K562 (cell line): Measurements from ENCODE around the gene PSRC1. TPM values are rescaled to one million over a fixed set of nuclear protein-coding genes. Genes with fewer than 3 reads are reported as not detected.

Source experiments
- ARID1B ChIP-seq: fragments of 450-650 bp; IDR thresholded peaks from 2 replicates; pipeline ENCODE4 v1.6.1; 2016; ENCODE audit warnings: antibody characterized with exemption, mild to moderate bottlenecking, inconsistent platforms
- ARID2 ChIP-seq: fragments of 450-650 bp; IDR thresholded peaks from 2 replicates; pipeline ENCODE4 v1.6.1; 2017; ENCODE audit warnings: antibody characterized with exemption, mild to moderate bottlenecking
- C11orf30 ChIP-seq: fragments of 450-650 bp; IDR thresholded peaks from 2 replicates; pipeline ENCODE4 v1.6.1; 2016; ENCODE audit warnings: low read depth, mild to moderate bottlenecking
- CBX8 ChIP-seq: fragments of 200-600 bp; sonication (generic); IDR thresholded peaks from 2 replicates; pipeline ENCODE4 v1.6.1; 2012; ENCODE audit warnings: borderline replicate concordance, mixed run types, low read depth, mild to moderate bottlenecking, moderate library complexity, mixed read lengths, low read length, control low read depth, inconsistent platforms; ENCODE audit not compliant: poor library complexity, severe bottlenecking; ENCODE audit errors: extremely low read depth
- CREB1 ChIP-seq, 2 experiments: sonication (generic) in 1 of 2; formaldehyde crosslinking in 1 of 2; IDR thresholded peaks; 2 replicates each; pipeline versions ENCODE4 v1.6.1 to v1.8.0; 2012 to 2022; ENCODE audit warnings: inconsistent platforms in 1 of 2, mild to moderate bottlenecking in 1 of 2, missing genetic modification reagents in 1 of 2, moderate library complexity in 1 of 2
- EGR1 ChIP-seq: fragments of 450-650 bp; conservative IDR thresholded peaks from 2 replicates; pipeline ENCODE4 v1.6.1; 2017; ENCODE audit warnings: mild to moderate bottlenecking
- ELF4 ChIP-seq: fragments of 450-650 bp; formaldehyde crosslinking; IDR thresholded peaks from 2 replicates; pipeline ENCODE4 v1.4.0; 2022; ENCODE audit warnings: missing genetic modification characterization
- FOXK2 ChIP-seq, 2 experiments: fragments of 450-650 bp; IDR thresholded peaks in 1 of 2; conservative IDR thresholded peaks in 1 of 2; 2 replicates each; pipeline ENCODE4 v1.6.1; 2016; ENCODE audit warnings: low read depth in 2 of 2, mild to moderate bottlenecking in 1 of 2
- GABPB2 ChIP-seq: fragments of 250-450 bp; sonication (Bioruptor Pico); conservative IDR thresholded peaks from 2 replicates; pipeline ENCODE4 v1.5.1; 2021; ENCODE audit warnings: mild to moderate bottlenecking
- HDAC3 ChIP-seq: fragments of 450-650 bp; IDR thresholded peaks from 2 replicates; pipeline ENCODE4 v1.6.1; 2018; ENCODE audit warnings: borderline replicate concordance, mild to moderate bottlenecking, moderate library complexity; ENCODE audit not compliant: partially characterized antibody
- MAFG ChIP-seq: fragments of 450-650 bp; conservative IDR thresholded peaks from 2 replicates; pipeline ENCODE4 v1.6.1; 2016; ENCODE audit warnings: missing genetic modification characterization, missing compliant biosample characterization
- MIER1 ChIP-seq: fragments of 450-650 bp; IDR thresholded peaks from 2 replicates; pipeline ENCODE4 v1.6.1; 2016; ENCODE audit warnings: antibody characterized with exemption, mild to moderate bottlenecking, low read depth
- NCOA2 ChIP-seq, 2 experiments: fragments of 450-650 bp; IDR thresholded peaks; 2 replicates each; pipeline ENCODE4 v1.6.1; 2018; ENCODE audit warnings: mild to moderate bottlenecking in 2 of 2, moderate library complexity in 1 of 2; ENCODE audit not compliant: partially characterized antibody in 2 of 2
- NFE2L1 ChIP-seq: fragments of 450-650 bp; IDR thresholded peaks from 2 replicates; pipeline ENCODE4 v1.6.1; 2016; ENCODE audit warnings: missing genetic modification characterization, low read depth, mild to moderate bottlenecking, missing compliant biosample characterization, moderate library complexity, borderline replicate concordance
- NFXL1 ChIP-seq: fragments of 450-650 bp; formaldehyde crosslinking; IDR thresholded peaks from 2 replicates; pipeline ENCODE4 v1.4.0; 2021; ENCODE audit warnings: mild to moderate bottlenecking
- POLR3A ChIP-seq: IDR thresholded peaks from 2 replicates; pipeline ENCODE4 v1.6.1; 2011; ENCODE audit warnings: borderline replicate concordance, mild to moderate bottlenecking, moderate library complexity; ENCODE audit not compliant: insufficient read length, insufficient read depth; ENCODE audit errors: extremely low read depth
- SMARCC2 ChIP-seq: fragments of 450-650 bp; IDR thresholded peaks from 2 replicates; pipeline ENCODE4 v1.6.1; 2017; ENCODE audit warnings: antibody characterized with exemption, moderate library complexity, mild to moderate bottlenecking, low read depth
- TBL1XR1 ChIP-seq, 2 experiments: IDR thresholded peaks; 2 replicates each; pipeline ENCODE4 v1.6.1; 2012; ENCODE audit warnings: improper control_type of control experiment in 2 of 2, low read length in 2 of 2, mild to moderate bottlenecking in 1 of 2
- U2AF1 ChIP-seq: fragments of 200-400 bp; formaldehyde crosslinking; optimal IDR thresholded peaks from 2 replicates; pipeline ENCODE3; 2017; ENCODE audit warnings: mild to moderate bottlenecking, low read depth, low read length, moderate library complexity
- ZNF174 ChIP-seq: fragments of 250-450 bp; sonication (Bioruptor Pico); IDR thresholded peaks from 2 replicates; pipeline ENCODE4 v1.4.0; 2020; ENCODE audit warnings: mild to moderate bottlenecking
- ZNF224 ChIP-seq: sonication (generic); formaldehyde crosslinking; IDR thresholded peaks from 2 replicates; pipeline ENCODE4 v1.8.0; 2022; ENCODE audit warnings: mild to moderate bottlenecking, missing genetic modification reagents
- ZNF408 ChIP-seq: fragments of 250-450 bp; sonication (Bioruptor Pico); IDR thresholded peaks from 2 replicates; pipeline ENCODE4 v1.4.0; 2020; ENCODE audit warnings: low read depth, mild to moderate bottlenecking, moderate library complexity
- ZNF561 ChIP-seq: fragments of 450-650 bp; formaldehyde crosslinking; conservative IDR thresholded peaks from 2 replicates; pipeline ENCODE4 v1.4.0; 2020; ENCODE audit warnings: mild to moderate bottlenecking, moderate library complexity
- polyA plus RNA-seq, 8 experiments: library from polyadenylated mRNA; depleted of rRNA in 4 of 8; stranded (reverse) in 5 of 8; unstranded in 3 of 8; fragments of >200 nt; fragmentation: Nextera tagmentation in 2 of 8; fragmentation: Illumina TruSeq in 1 of 8; extraction: Ambion mirVana in 2 of 8; extraction: Trizol in 1 of 8; gene quantifications; 2 replicates each; pipeline versions ENCODE4 v1.2.1 to v1.2.3, GENCODE V29; 2011 to 2014; ENCODE audit warnings: inconsistent platforms in 1 of 8, missing spikeins in 1 of 8
- total RNA-seq, 7 experiments: library from RNA; depleted of rRNA in 6 of 7; stranded (reverse); fragments of >200 nt in 6 of 7; fragmentation: Illumina TruSeq in 2 of 7; extraction: Trizol in 2 of 7; gene quantifications; 2 replicates each; pipeline versions ENCODE4 v1.2.1 to v1.2.3, GENCODE V29; 2011 to 2021; ENCODE audit warnings: low replicate concordance in 1 of 7
- TF ChIP-seq, protein P1 (sequence below): fragments of 250-450 bp; sonication (Bioruptor Pico); IDR thresholded peaks from 2 replicates; pipeline ENCODE4 v1.8.0; 2021; ENCODE audit warnings: moderate library complexity, mild to moderate bottlenecking, inconsistent platforms
- TF ChIP-seq, protein P2 (sequence below): sonication (generic); formaldehyde crosslinking; IDR thresholded peaks from 2 replicates; pipeline ENCODE4 v1.8.0; 2022; ENCODE audit warnings: mild to moderate bottlenecking, missing genetic modification reagents

PSRC1 gene
- total and polyA plus RNA-seq, 9 of the 15 experiments (the other 6 are each of a cell fraction or from before 2014, with no cell fraction given), result 6.5 to 65.2 (median 39.3) TPM

DNA sequence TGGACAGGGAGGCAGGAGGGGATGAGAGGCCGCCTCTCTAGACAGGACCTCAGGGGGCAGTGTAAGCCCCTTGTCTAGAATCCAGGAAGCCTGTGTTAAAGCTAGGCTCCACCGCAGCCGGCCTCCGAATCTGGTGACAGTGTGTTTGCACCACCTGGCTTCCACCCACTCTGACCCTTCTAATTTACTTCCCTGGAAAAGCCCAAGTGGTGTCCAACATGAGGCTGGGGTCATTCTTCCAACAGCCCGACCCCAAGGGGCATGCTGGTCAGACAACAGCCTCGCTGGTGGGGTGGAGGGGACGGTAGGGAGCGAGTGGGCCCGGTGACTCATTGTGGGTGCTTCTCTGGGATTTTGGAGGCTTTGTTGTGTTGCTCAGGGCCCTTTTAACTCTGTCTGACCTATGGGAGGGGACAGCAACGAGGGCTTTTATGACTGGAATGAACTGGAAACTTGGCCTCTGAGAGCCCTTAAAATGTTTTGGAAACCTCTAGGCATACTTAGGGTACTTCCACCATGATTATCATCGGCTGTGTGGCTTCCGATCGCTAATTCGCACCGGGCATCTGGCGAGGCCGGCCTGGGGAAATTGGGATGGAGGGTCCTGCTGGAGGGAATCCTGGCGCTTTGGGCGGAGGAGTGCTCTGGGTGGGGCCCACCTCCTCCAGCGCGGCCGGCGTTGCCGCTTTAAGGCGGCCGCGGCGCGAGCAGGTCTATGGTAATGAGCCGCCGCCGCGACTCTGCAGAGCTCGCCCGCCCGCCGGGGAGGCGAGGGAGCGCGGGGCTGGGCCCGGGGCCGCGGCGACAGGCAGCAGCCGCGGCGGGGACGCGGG lies 33.9 kb downstream of the PSRC1 start, which contains the start of gene CELSR2 (continued):
- TF ChIP-seq ZNF561 (CRISPR knock-in tag), result no peak
- no peak for TF ChIP-seq ARID1B
- no peak for TF ChIP-seq C11orf30
- TF ChIP-seq GABPB2, result no peak
- no peak for TF ChIP-seq MAFG (tag)
- TF ChIP-seq, protein P1, sequence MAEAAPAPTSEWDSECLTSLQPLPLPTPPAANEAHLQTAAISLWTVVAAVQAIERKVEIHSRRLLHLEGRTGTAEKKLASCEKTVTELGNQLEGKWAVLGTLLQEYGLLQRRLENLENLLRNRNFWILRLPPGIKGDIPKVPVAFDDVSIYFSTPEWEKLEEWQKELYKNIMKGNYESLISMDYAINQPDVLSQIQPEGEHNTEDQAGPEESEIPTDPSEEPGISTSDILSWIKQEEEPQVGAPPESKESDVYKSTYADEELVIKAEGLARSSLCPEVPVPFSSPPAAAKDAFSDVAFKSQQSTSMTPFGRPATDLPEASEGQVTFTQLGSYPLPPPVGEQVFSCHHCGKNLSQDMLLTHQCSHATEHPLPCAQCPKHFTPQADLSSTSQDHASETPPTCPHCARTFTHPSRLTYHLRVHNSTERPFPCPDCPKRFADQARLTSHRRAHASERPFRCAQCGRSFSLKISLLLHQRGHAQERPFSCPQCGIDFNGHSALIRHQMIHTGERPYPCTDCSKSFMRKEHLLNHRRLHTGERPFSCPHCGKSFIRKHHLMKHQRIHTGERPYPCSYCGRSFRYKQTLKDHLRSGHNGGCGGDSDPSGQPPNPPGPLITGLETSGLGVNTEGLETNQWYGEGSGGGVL (CRISPR knock-in tag), result no peak
- TF ChIP-seq TBL1XR1 (IDR thresholded peaks at IDR 0.05; ENCODE audit: low read length in 2 of 2), result no peak
- TF ChIP-seq U2AF1, result no peak
- no peak for TF ChIP-seq NFE2L1
- no peak for TF ChIP-seq ELF4 (CRISPR knock-in tag)
- no peak for TF ChIP-seq ZNF408 (CRISPR knock-in tag)
- TF ChIP-seq FOXK2 (conservative IDR thresholded peaks at IDR 0.05 in 1 of 2, IDR thresholded peaks at IDR 0.05 in 1 of 2; ENCODE audit: low read depth in 2 of 2), result no peak
- no peak for TF ChIP-seq HDAC3
- no peak for TF ChIP-seq ZNF224
- TF ChIP-seq POLR3A, result no peak
- no peak for TF ChIP-seq SMARCC2
- TF ChIP-seq CREB1 (IDR thresholded peaks at IDR 0.05), result 0 out of 2 replicates have a peak, but pooled peaks have one; percentile 6
- TF ChIP-seq CREB1 (CRISPR knock-in tag; IDR thresholded peaks at IDR 0.05), result peak; percentile 37; the same call in 1 of the 2 replicates
- no peak for TF ChIP-seq ARID2
- TF ChIP-seq, protein P2, sequence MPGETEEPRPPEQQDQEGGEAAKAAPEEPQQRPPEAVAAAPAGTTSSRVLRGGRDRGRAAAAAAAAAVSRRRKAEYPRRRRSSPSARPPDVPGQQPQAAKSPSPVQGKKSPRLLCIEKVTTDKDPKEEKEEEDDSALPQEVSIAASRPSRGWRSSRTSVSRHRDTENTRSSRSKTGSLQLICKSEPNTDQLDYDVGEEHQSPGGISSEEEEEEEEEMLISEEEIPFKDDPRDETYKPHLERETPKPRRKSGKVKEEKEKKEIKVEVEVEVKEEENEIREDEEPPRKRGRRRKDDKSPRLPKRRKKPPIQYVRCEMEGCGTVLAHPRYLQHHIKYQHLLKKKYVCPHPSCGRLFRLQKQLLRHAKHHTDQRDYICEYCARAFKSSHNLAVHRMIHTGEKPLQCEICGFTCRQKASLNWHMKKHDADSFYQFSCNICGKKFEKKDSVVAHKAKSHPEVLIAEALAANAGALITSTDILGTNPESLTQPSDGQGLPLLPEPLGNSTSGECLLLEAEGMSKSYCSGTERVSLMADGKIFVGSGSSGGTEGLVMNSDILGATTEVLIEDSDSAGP, result no peak
- no peak for TF ChIP-seq MIER1
- TF ChIP-seq ZNF174 (CRISPR knock-in tag), result no peak
- TF ChIP-seq NFXL1, result no peak
- TF ChIP-seq NCOA2 (IDR thresholded peaks at IDR 0.05; ENCODE audit: partially characterized antibody in 2 of 2), result no peak
- TF ChIP-seq CBX8, result no peak
- no peak for TF ChIP-seq EGR1
